GM06990 (cell line): ENCODE data around the gene LSP1.
"Not testable (repeated sequence)": the region's sequence is repeated elsewhere in the genome, so short reads cannot be mapped to it uniquely, and the experiment has no call there.

ENCODE experiments used
- DNase-seq: peaks from one replicate; pipeline ENCODE4 v3.0.0-alpha.2; 2011; ENCODE audit not compliant: insufficient read length; ENCODE audit errors: extremely low read depth
- H3K27me3 ChIP-seq: replicated peaks from 2 replicates; pipeline ENCODE4 v1.6.0; 2011; ENCODE audit warnings: low read length; ENCODE audit not compliant: control insufficient read depth, insufficient read depth
- H3K36me3 ChIP-seq: 2 replicates; pipeline ENCODE4 v1.5.1; 2011; ENCODE audit warnings: low read length; ENCODE audit not compliant: control insufficient read depth, insufficient read depth
- H3K4me3 ChIP-seq: replicated peaks from 2 replicates; pipeline ENCODE4 v1.5.1; 2011; ENCODE audit warnings: low read depth, mild to moderate bottlenecking, control low read depth, low read length
- CTCF ChIP-seq: IDR thresholded peaks from 2 replicates; pipeline ENCODE4 v1.5.1; 2011; ENCODE audit warnings: low read length, control low read depth, mild to moderate bottlenecking, inconsistent platforms; ENCODE audit not compliant: insufficient read depth, poor library complexity, severe bottlenecking

LSP1 gene

DNA sequence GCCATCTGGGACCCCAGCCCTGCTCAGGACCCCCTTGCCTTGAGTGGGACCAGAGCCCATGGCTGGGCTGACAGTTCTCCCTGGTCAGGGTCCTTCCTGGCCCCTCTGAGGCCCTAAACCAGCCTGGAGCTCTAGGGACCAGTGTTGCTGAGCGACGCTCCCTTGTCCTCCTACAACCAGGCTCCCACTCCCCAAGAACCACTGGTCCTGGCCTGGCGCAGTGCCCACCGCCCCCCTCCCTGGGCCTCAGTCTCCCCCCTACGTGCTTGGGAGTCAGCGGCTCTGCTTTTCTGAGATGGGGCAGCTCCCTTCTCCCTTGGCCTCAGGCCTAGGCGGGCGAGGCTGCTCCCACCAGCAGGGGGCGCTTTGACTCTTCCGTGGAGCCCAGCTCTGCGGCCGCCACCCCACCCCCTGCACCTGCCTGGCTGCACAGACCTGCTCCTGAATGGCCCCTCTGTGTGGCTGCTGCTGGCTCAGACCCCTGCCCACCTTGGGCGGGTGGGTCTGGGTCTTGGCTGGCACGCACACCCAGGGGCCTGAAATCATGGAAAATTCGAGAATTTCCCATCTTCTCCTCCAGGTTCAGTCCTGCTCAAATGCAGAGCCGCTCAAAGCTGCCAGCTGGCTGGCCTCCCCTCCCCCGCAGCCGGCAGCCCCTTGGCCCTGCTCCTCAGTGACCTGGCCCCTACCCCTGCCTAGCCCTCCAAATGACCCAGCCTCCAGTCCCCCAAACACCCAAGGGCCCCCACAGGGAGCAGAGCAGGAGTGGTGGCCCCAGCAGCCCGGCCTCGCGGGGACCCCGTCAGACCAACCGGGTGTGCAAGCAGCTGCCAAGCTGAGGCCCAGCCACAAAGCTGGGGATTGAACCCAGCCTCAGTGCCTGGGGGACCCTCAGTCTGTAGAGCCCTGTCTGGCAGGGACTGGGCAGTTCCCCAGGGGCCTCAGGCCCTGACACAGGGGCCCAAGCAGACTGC is 29.7 kb downstream of the LSP1 start:
- peak; percentile 95 for TF ChIP-seq CTCF
- DNase-seq = peak; percentile 66
- Histone ChIP-seq H3K36me3 (peaks cover 45% of the 10 kb centered on the region), H3K27me3 (no peaks in the 10 kb centered on the region), H3K4me3 (no peak overlapping the region)

GRCh38 chr11:1883346-1884302 is 30.7 kb downstream of the LSP1 start:
- H3K27me3 ChIP-seq = no peaks in the 10 kb centered on the region
- DNase-seq = no peak
- peaks cover 54% of the 10 kb centered on the region for H3K36me3 ChIP-seq

GRCh38 chr11:1884303-1884700 is 31.4 kb downstream of the LSP1 start:
- no peak for TF ChIP-seq CTCF
- DNase-seq = no peak
- H3K27me3 ChIP-seq = no peaks in the 10 kb centered on the region
- peaks cover 57% of the 10 kb centered on the region for H3K36me3 ChIP-seq
- no peak overlapping the region for H3K4me3 ChIP-seq

More at GRCh38 chr11:1883346-1884302, 30.7 kb downstream of the LSP1 start:
- TF ChIP-seq CTCF = no peak
- no peak overlapping the region for H3K4me3 ChIP-seq

- H3K36me3 ChIP-seq = peaks cover 49% of the 10 kb centered on the region
- DNase-seq, H3K4me3 ChIP-seq, H3K27me3 ChIP-seq: not testable (repeated sequence)
Measured at GRCh38 chr11:1886551-1886950, 33.7 kb downstream of the LSP1 start.

DNA sequence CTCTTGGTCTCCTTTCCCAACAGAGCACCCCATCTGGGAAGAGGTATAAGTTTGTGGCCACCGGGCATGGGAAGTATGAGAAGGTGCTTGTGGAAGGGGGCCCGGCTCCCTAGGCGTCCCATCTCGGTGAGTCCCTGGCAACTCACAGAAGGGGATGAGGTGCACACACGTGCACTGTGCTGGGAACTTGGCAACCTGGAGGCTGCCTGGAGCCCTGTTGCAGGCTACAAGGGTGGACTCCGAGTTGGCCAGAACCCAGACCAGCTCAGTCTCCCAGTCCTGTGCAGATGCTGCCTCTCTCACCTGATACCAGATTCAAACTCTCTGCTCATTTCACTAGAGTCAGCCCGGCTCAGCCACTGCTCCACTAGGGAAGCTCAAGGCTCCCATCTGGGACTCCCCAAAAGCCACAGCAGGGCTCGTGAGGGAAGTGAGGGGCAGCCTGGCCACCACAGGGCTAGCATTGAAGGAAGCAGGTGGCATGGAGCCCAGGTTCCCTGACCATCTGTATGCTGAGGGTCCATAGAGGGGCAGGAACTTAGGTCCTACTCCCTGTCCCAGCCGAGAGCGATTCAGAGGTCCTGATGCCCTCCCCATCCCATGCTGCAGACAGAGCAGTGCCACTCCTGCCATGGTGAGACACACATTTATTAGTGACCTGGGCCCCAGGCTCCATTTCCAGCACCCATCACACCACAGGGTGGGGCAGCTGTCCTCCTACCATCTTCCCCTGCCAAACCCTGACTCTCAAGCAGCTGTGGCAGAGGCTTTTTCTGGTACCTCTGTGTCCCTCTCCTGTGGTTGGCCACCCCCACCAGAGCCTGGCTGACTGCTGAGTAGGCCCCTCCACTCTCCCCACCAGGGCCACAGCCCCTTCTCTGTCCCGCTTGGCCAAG is 34.8 kb downstream of the LSP1 start:
- Histone ChIP-seq H3K4me3 (no peak overlapping the region), H3K36me3 (peaks cover 47% of the 10 kb centered on the region), H3K27me3 (no peaks in the 10 kb centered on the region)
- TF ChIP-seq CTCF = no peak
- no peak for DNase-seq
